ENCODE results near the gene UTP25. TPM values are rescaled to one million over a fixed set of nuclear protein-coding genes. Genes with fewer than 3 reads are reported as not detected.

UTP25 gene
- total RNA-seq, 1 experiment from 2014 or later: 12.7 TPM

- TF ChIP-seq CTCF (IDR thresholded peaks at IDR 0.05 in 2 of 3, conservative IDR thresholded peaks at IDR 0.05 in 1 of 3; ENCODE audit: borderline replicate concordance in 1 of 3, insufficient read depth in 1 of 3, low read depth in 2 of 3, low read length in 2 of 3) (no peak), TCF7L2 (IDR thresholded peaks at IDR 0.05; ENCODE audit: borderline replicate concordance, extremely low read depth, insufficient read depth, insufficient read length) (no peak)
Observed at GRCh38 chr1:209816923-209817322, 10.8 kb upstream of the UTP25 start (continued).

GRCh38 chr1:209817691-209818090, 10.1 kb upstream of the UTP25 start:
- Histone ChIP-seq H3K27ac (ENCODE audit: low read depth, low read length) (no peak overlapping the region), H3K9ac (ENCODE audit: low read length) (no peak overlapping the region), H2AFZ (ENCODE audit: low read depth, low read length, poor library complexity, severe bottlenecking) (no peak overlapping the region), H3K4me2 (ENCODE audit: low read length) (no peak overlapping the region), H3K9me2 (ENCODE audit: insufficient read depth) (no peaks in the 10 kb centered on the region), H3K27me3 (ENCODE audit: insufficient read depth, low read length) (no peaks in the 10 kb centered on the region; the same call in 1 of the 2 replicates), H3K4me3 (replicated peaks in 1 of 2; ENCODE audit: low read depth in 1 of 2, low read length in 2 of 2) (no peak overlapping the region), H3K9me3 (ENCODE audit: control insufficient read depth in 1 of 2, insufficient read depth in 1 of 2, low read depth in 1 of 2, low read length in 2 of 2) (no peaks in the 10 kb centered on the region), H3K36me3 (ENCODE audit: control insufficient read depth in 1 of 2, insufficient read depth in 2 of 2, low read length in 2 of 2) (no peaks in the 10 kb centered on the region), H3K4me1 (ENCODE audit: control insufficient read depth in 1 of 2, insufficient read depth in 2 of 2, low read length in 2 of 2) (peaks cover 0 to 10% of the 10 kb centered on the region in 2 experiments; a peak in 1 of 4 replicates), H4K20me1 (ENCODE audit: insufficient read depth) (no peaks in the 10 kb centered on the region), H3K79me2 (ENCODE audit: insufficient read depth, low read length) (no peaks in the 10 kb centered on the region)
- no peak for DNase-seq (ENCODE audit: low read depth, low spot score)
- ChIA-PET CTCF (interaction anchor here (1.7 kb wide), 1 partner anchor 10 kb away, joined by 5 read pairs; no protein-coding TSS in a partner anchor), POLR2A (no interaction called here), RAD21 (ENCODE audit: low non-redundant PET in 1 of 2, low total read pairs in 2 of 2, uncharacterized antibody in 2 of 2, unreplicated experiment in 2 of 2) (no interaction called here)
- BruUV-seq (replicated peaks): no TSS peak
- intact Hi-C loops (cut with micrococcal nuclease): no loop called here
- no peak for TF ChIP-seq TCF7L2 (IDR thresholded peaks at IDR 0.05; ENCODE audit: borderline replicate concordance, extremely low read depth, insufficient read depth, insufficient read length)
- no peak for TF ChIP-seq RAD21 (IDR thresholded peaks at IDR 0.05; ENCODE audit: low read depth)
- TF ChIP-seq POLR2A (IDR thresholded peaks at IDR 0.05; ENCODE audit: borderline replicate concordance, extremely low read depth, insufficient read depth, insufficient read length): no peak
- ATAC-seq: no peak

- CTCF ChIA-PET: no interaction called here
- peaks cover 0 to 17% of the 10 kb centered on the region in 2 experiments; a peak in 2 of 4 replicates for H3K4me1 ChIP-seq (ENCODE audit: control insufficient read depth in 1 of 2, insufficient read depth in 2 of 2, low read length in 2 of 2)
Observed at GRCh38 chr1:209819058-209819457, 8.7 kb upstream of the UTP25 start.

More at GRCh38 chr1:209819058-209819457, 8.7 kb upstream of the UTP25 start:
- Histone ChIP-seq H3K36me3 (ENCODE audit: control insufficient read depth in 1 of 2, insufficient read depth in 2 of 2, low read length in 2 of 2) (no peaks in the 10 kb centered on the region), H3K9me2 (ENCODE audit: insufficient read depth) (no peaks in the 10 kb centered on the region), H3K4me2 (ENCODE audit: low read length) (no peak overlapping the region), H3K79me2 (ENCODE audit: insufficient read depth, low read length) (no peaks in the 10 kb centered on the region), H3K9ac (ENCODE audit: low read length) (no peak overlapping the region), H3K27me3 (ENCODE audit: insufficient read depth, low read length) (no peaks in the 10 kb centered on the region; the same call in 1 of the 2 replicates), H3K27ac (ENCODE audit: low read depth, low read length) (no peak overlapping the region), H4K20me1 (ENCODE audit: insufficient read depth) (no peaks in the 10 kb centered on the region), H3K9me3 (ENCODE audit: control insufficient read depth in 1 of 2, insufficient read depth in 1 of 2, low read depth in 1 of 2, low read length in 2 of 2) (no peaks in the 10 kb centered on the region), H3K4me3 (replicated peaks in 1 of 2; ENCODE audit: low read depth in 1 of 2, low read length in 2 of 2) (no peak overlapping the region), H2AFZ (ENCODE audit: low read depth, low read length, poor library complexity, severe bottlenecking) (no peak overlapping the region)
- TF ChIP-seq EZH2phosphoT487 (IDR thresholded peaks at IDR 0.05; ENCODE audit: borderline replicate concordance) (no peak), SRF (IDR thresholded peaks at IDR 0.05; ENCODE audit: low read depth) (no peak), EZH2 (IDR thresholded peaks at IDR 0.05) (no peak), YY1 (IDR thresholded peaks at IDR 0.05; ENCODE audit: extremely low read depth, insufficient replicate concordance, low read depth, low read length) (no peak), ATF3 (IDR thresholded peaks at IDR 0.05) (no peak), JUND (IDR thresholded peaks at IDR 0.05) (no peak), CBX3 (IDR thresholded peaks at IDR 0.05; ENCODE audit: low read depth) (no peak), EGR1 (IDR thresholded peaks at IDR 0.05; ENCODE audit: low read depth) (no peak), ZNF274 (IDR thresholded peaks at IDR 0.05; ENCODE audit: low read depth, low read length) (no peak), MAX (IDR thresholded peaks at IDR 0.05) (no peak)
- BruUV-seq (replicated peaks): no TSS peak
- POLR2A ChIA-PET: no interaction called here
- DNase-seq (ENCODE audit: low read depth, low spot score) (no peak), ATAC-seq (no peak)
- RAD21 ChIA-PET (ENCODE audit: low non-redundant PET in 1 of 2, low total read pairs in 2 of 2, uncharacterized antibody in 2 of 2, unreplicated experiment in 2 of 2): no interaction called here
- intact Hi-C loops (cut with micrococcal nuclease): no loop called here
